ENCODE results near the gene MED17.
"Not testable (repeated sequence)": the region's sequence is repeated elsewhere in the genome, so short reads cannot be mapped to it uniquely, and the experiment has no call there.

MED17 gene

GRCh38 chr11:93759123-93759522 is 25.0 kb upstream of the MED17 start:
- not testable (repeated sequence) for H2BK120ac ChIP-seq (ENCODE audit: insufficient read depth, low read length, poor library complexity); H3K23ac ChIP-seq (ENCODE audit: low read length); H2AK5ac ChIP-seq (ENCODE audit: low read length); H2BK5ac ChIP-seq (ENCODE audit: low read depth, low read length, poor library complexity); H4K8ac ChIP-seq (ENCODE audit: low read depth, low read length); H3K4me2 ChIP-seq (ENCODE audit: low read length); H3K4me1 ChIP-seq (ENCODE audit: control insufficient read depth in 1 of 2, insufficient read depth in 2 of 2, low read length in 2 of 2); H2BK12ac ChIP-seq (ENCODE audit: low read length); DNase-seq; H3K18ac ChIP-seq (ENCODE audit: low read length); H3K79me1 ChIP-seq (ENCODE audit: low read length); H4K91ac ChIP-seq (ENCODE audit: low read depth, low read length); H3K14ac ChIP-seq (ENCODE audit: low read length); H3K9ac ChIP-seq (ENCODE audit: low read length); H4K12ac ChIP-seq (ENCODE audit: low read depth, low read length); H2AFZ ChIP-seq (ENCODE audit: insufficient read depth, low read length, poor library complexity); H3K27me3 ChIP-seq (ENCODE audit: insufficient read depth, low read length); H3K4ac ChIP-seq (ENCODE audit: low read depth, low read length); H3K4me3 ChIP-seq (ENCODE audit: low read depth, low read length); H3K27ac ChIP-seq (ENCODE audit: low read depth, low read length); H3K9me3 ChIP-seq (ENCODE audit: insufficient read depth, low read depth, low read length); H3K79me2 ChIP-seq (ENCODE audit: control insufficient read depth, insufficient read depth, low read length, poor library complexity)
- peaks cover 12 to 19% of the 10 kb centered on the region in 2 experiments for H3K36me3 ChIP-seq (ENCODE audit: control insufficient read depth in 1 of 2, insufficient read depth in 2 of 2, low read length in 2 of 2)
- WGBS (ENCODE audit: extremely low coverage, insufficient coverage, insufficient read length): no CpG with 5 or more reads among the region's 4 CpGs

- Histone ChIP-seq H3K18ac (ENCODE audit: low read length) (no peak overlapping the region), H3K27ac (ENCODE audit: low read depth, low read length) (no peak overlapping the region), H3K79me2 (ENCODE audit: control insufficient read depth, insufficient read depth, low read length, poor library complexity) (no peaks in the 10 kb centered on the region), H3K14ac (ENCODE audit: low read length) (no peak overlapping the region), H4K8ac (ENCODE audit: low read depth, low read length) (no peak overlapping the region), H3K79me1 (ENCODE audit: low read length) (no peaks in the 10 kb centered on the region), H4K91ac (ENCODE audit: low read depth, low read length) (no peak overlapping the region), H3K9me3 (ENCODE audit: insufficient read depth, low read depth, low read length) (no peaks in the 10 kb centered on the region), H3K9ac (ENCODE audit: low read length) (no peak overlapping the region), H2BK12ac (ENCODE audit: low read length) (no peak overlapping the region), H2AK5ac (ENCODE audit: low read length) (no peak overlapping the region), H2BK5ac (ENCODE audit: low read depth, low read length, poor library complexity) (no peak overlapping the region), H4K12ac (ENCODE audit: low read depth, low read length) (no peak overlapping the region), H2AFZ (ENCODE audit: insufficient read depth, low read length, poor library complexity) (no peak overlapping the region), H3K4me2 (ENCODE audit: low read length) (no peak overlapping the region), H3K4me1 (ENCODE audit: control insufficient read depth in 1 of 2, insufficient read depth in 2 of 2, low read length in 2 of 2) (peaks cover 0 to 3% of the 10 kb centered on the region in 2 experiments), H2BK120ac (ENCODE audit: insufficient read depth, low read length, poor library complexity) (no peak overlapping the region), H3K27me3 (ENCODE audit: insufficient read depth, low read length) (no peaks in the 10 kb centered on the region), H3K23ac (ENCODE audit: low read length) (no peak overlapping the region), H3K4me3 (ENCODE audit: low read depth, low read length) (no peak overlapping the region), H3K36me3 (ENCODE audit: control insufficient read depth in 1 of 2, insufficient read depth in 2 of 2, low read length in 2 of 2) (peaks cover 12 to 19% of the 10 kb centered on the region in 2 experiments), H3K4ac (ENCODE audit: low read depth, low read length) (no peak overlapping the region)
- no CpG with 5 or more reads among the region's 1 CpG for WGBS (ENCODE audit: extremely low coverage, insufficient coverage, insufficient read length)
- no peak for DNase-seq
Measured at GRCh38 chr11:93761910-93762309, 22.2 kb upstream of the MED17 start.

- Histone ChIP-seq H3K18ac (ENCODE audit: low read length) (no peak overlapping the region), H4K91ac (ENCODE audit: low read depth, low read length) (no peak overlapping the region), H3K4me3 (ENCODE audit: low read depth, low read length) (no peak overlapping the region), H3K79me2 (ENCODE audit: control insufficient read depth, insufficient read depth, low read length, poor library complexity) (no peaks in the 10 kb centered on the region), H3K9ac (ENCODE audit: low read length) (no peak overlapping the region), H4K8ac (ENCODE audit: low read depth, low read length) (no peak overlapping the region), H2AFZ (ENCODE audit: insufficient read depth, low read length, poor library complexity) (no peak overlapping the region), H2AK5ac (ENCODE audit: low read length) (no peak overlapping the region), H3K4me1 (ENCODE audit: control insufficient read depth in 1 of 2, insufficient read depth in 2 of 2, low read length in 2 of 2) (peaks cover 0 to 3% of the 10 kb centered on the region in 2 experiments), H3K27me3 (ENCODE audit: insufficient read depth, low read length) (no peaks in the 10 kb centered on the region), H3K9me3 (ENCODE audit: insufficient read depth, low read depth, low read length) (no peaks in the 10 kb centered on the region), H3K14ac (ENCODE audit: low read length) (no peak overlapping the region), H3K23ac (ENCODE audit: low read length) (no peak overlapping the region), H3K4ac (ENCODE audit: low read depth, low read length) (no peak overlapping the region), H3K79me1 (ENCODE audit: low read length) (no peaks in the 10 kb centered on the region), H3K27ac (ENCODE audit: low read depth, low read length) (no peak overlapping the region), H2BK12ac (ENCODE audit: low read length) (no peak overlapping the region), H4K12ac (ENCODE audit: low read depth, low read length) (no peak overlapping the region), H2BK120ac (ENCODE audit: insufficient read depth, low read length, poor library complexity) (no peak overlapping the region), H2BK5ac (ENCODE audit: low read depth, low read length, poor library complexity) (no peak overlapping the region), H3K36me3 (ENCODE audit: control insufficient read depth in 1 of 2, insufficient read depth in 2 of 2, low read length in 2 of 2) (peaks cover 0 to 4% of the 10 kb centered on the region in 2 experiments), H3K4me2 (ENCODE audit: low read length) (no peak overlapping the region)
- WGBS (ENCODE audit: extremely low coverage, insufficient coverage, insufficient read length): no CpG with 5 or more reads among the region's 2 CpGs
- DNase-seq: no peak
Measured at GRCh38 chr11:93765551-93765950, 18.5 kb upstream of the MED17 start.

GRCh38 chr11:93766504-93766903 is 17.6 kb upstream of the MED17 start:
- H4K91ac ChIP-seq (ENCODE audit: low read depth, low read length): no peak overlapping the region
- no peak overlapping the region for H2AFZ ChIP-seq (ENCODE audit: insufficient read depth, low read length, poor library complexity)
- no peaks in the 10 kb centered on the region for H3K79me1 ChIP-seq (ENCODE audit: low read length)
- no peaks in the 10 kb centered on the region for H3K79me2 ChIP-seq (ENCODE audit: control insufficient read depth, insufficient read depth, low read length, poor library complexity)
- H3K23ac ChIP-seq (ENCODE audit: low read length): no peak overlapping the region
- no CpG with 5 or more reads among the region's 5 CpGs for WGBS (ENCODE audit: extremely low coverage, insufficient coverage, insufficient read length)
- H3K4me2 ChIP-seq (ENCODE audit: low read length): no peak overlapping the region
- no peak overlapping the region for H3K14ac ChIP-seq (ENCODE audit: low read length)
- H3K18ac ChIP-seq (ENCODE audit: low read length): no peak overlapping the region
- no peak overlapping the region for H3K27ac ChIP-seq (ENCODE audit: low read depth, low read length)
- no peak overlapping the region for H2BK5ac ChIP-seq (ENCODE audit: low read depth, low read length, poor library complexity)
- H2BK12ac ChIP-seq (ENCODE audit: low read length): no peak overlapping the region
- no peak overlapping the region for H3K4me3 ChIP-seq (ENCODE audit: low read depth, low read length)
- no peaks in the 10 kb centered on the region for H3K27me3 ChIP-seq (ENCODE audit: insufficient read depth, low read length)
- H3K36me3 ChIP-seq (ENCODE audit: control insufficient read depth in 1 of 2, insufficient read depth in 2 of 2, low read length in 2 of 2): peaks cover 0 to 4% of the 10 kb centered on the region in 2 experiments
- no peak overlapping the region for H2AK5ac ChIP-seq (ENCODE audit: low read length)
- DNase-seq: peak; percentile 29 to 89
- H4K8ac ChIP-seq (ENCODE audit: low read depth, low read length): no peak overlapping the region
- H4K12ac ChIP-seq (ENCODE audit: low read depth, low read length): no peak overlapping the region
- no peak overlapping the region for H3K9ac ChIP-seq (ENCODE audit: low read length)
- no peak overlapping the region for H2BK120ac ChIP-seq (ENCODE audit: insufficient read depth, low read length, poor library complexity)
- no peaks in the 10 kb centered on the region for H3K9me3 ChIP-seq (ENCODE audit: insufficient read depth, low read depth, low read length)
- no peak overlapping the region for H3K4ac ChIP-seq (ENCODE audit: low read depth, low read length)
- H3K4me1 ChIP-seq (ENCODE audit: control insufficient read depth in 1 of 2, insufficient read depth in 2 of 2, low read length in 2 of 2): peaks cover 0 to 3% of the 10 kb centered on the region in 2 experiments
